ENCODE measurements around the gene PDIA6.

GRCh38 chr2:10733566-10733925, 79.0 kb downstream of the PDIA6 start:
- TF ChIP-seq CTCF (IDR thresholded peaks at IDR 0.05 in 2 of 3, conservative IDR thresholded peaks at IDR 0.05 in 1 of 3; ENCODE audit: control insufficient read depth in 2 of 3, extremely low read depth in 1 of 3, insufficient read depth in 1 of 3, low read depth in 3 of 3, low read length in 3 of 3), result no peak
- no peak for TF ChIP-seq RFX5 (IDR thresholded peaks at IDR 0.05; ENCODE audit: low read depth, low read length)
- no peak for TF ChIP-seq EZH2 (IDR thresholded peaks at IDR 0.05; ENCODE audit: borderline replicate concordance, control insufficient read depth, low read depth, low read length)
- TF ChIP-seq, protein P1, sequence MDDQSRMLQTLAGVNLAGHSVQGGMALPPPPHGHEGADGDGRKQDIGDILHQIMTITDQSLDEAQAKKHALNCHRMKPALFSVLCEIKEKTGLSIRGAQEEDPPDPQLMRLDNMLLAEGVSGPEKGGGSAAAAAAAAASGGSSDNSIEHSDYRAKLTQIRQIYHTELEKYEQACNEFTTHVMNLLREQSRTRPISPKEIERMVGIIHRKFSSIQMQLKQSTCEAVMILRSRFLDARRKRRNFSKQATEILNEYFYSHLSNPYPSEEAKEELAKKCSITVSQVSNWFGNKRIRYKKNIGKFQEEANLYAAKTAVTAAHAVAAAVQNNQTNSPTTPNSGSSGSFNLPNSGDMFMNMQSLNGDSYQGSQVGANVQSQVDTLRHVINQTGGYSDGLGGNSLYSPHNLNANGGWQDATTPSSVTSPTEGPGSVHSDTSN (IDR thresholded peaks at IDR 0.05; ENCODE audit: insufficient replicate concordance, low read depth, low read length), result no peak
- no peak for TF ChIP-seq POLR2A (IDR thresholded peaks at IDR 0.05; ENCODE audit: low read depth, low read length)
- no peak for TF ChIP-seq TCF7 (IDR thresholded peaks at IDR 0.05; ENCODE audit: borderline replicate concordance)
- TF ChIP-seq ZNF217 (IDR thresholded peaks at IDR 0.05), result no peak
- no peak for TF ChIP-seq CHD1 (IDR thresholded peaks at IDR 0.05; ENCODE audit: low read depth, low read length)
- no peak for TF ChIP-seq ETV6 (conservative IDR thresholded peaks at IDR 0.05 in 1 of 2, IDR thresholded peaks at IDR 0.05 in 1 of 2; ENCODE audit: borderline replicate concordance in 1 of 2, low read depth in 1 of 2)
- TF ChIP-seq CBX3 (IDR thresholded peaks at IDR 0.05; ENCODE audit: borderline replicate concordance, low read depth), result no peak
- TF ChIP-seq PKNOX1 (IDR thresholded peaks at IDR 0.05), result no peak
- no peak for TF ChIP-seq RELA (IDR thresholded peaks at IDR 0.05; ENCODE audit: borderline replicate concordance, partially characterized antibody)
- no peak for TF ChIP-seq MYC (IDR thresholded peaks at IDR 0.05; ENCODE audit: insufficient read depth, insufficient read length, insufficient replicate concordance, low read length, severe bottlenecking)

All from GM12878 (cell line).